HFFc6 (cell line): Measurements from ENCODE around the gene PCLO. TPM values are rescaled to one million over a fixed set of nuclear protein-coding genes. Genes with fewer than 3 reads are reported as not detected.

Source experiments
- DNase-seq: peaks from one replicate; pipeline ENCODE4 v3.0.0-alpha.2; 2018
- H3K27ac Mint-ChIP-seq: 2 replicates; pipeline ENCODE4 v1.8.0; 2020; ENCODE audit warnings: mild to moderate bottlenecking, mixed read lengths
- H3K27me3 Mint-ChIP-seq: 2 replicates; pipeline ENCODE4 v1.8.0; 2021; ENCODE audit warnings: mild to moderate bottlenecking, moderate library complexity, mixed read lengths; ENCODE audit not compliant: insufficient read depth
- H3K36me3 Mint-ChIP-seq: 2 replicates; pipeline ENCODE4 v1.8.0; 2021; ENCODE audit warnings: low read depth, mixed read lengths
- H3K4me1 Mint-ChIP-seq: 2 replicates; pipeline ENCODE4 v1.8.0; 2020; ENCODE audit warnings: low read depth, mixed read lengths
- H3K4me3 Mint-ChIP-seq: 2 replicates; pipeline ENCODE4 v1.8.0; 2020; ENCODE audit warnings: mild to moderate bottlenecking, moderate library complexity, mixed read lengths
- H3K9me3 Mint-ChIP-seq: 2 replicates; pipeline ENCODE4 v1.8.0; 2020; ENCODE audit warnings: mild to moderate bottlenecking, mixed read lengths
- CTCF ChIP-seq: fragments of 200-600 bp; sonication (generic); IDR thresholded peaks from 2 replicates; pipeline ENCODE4 v1.5.0; 2021; ENCODE audit warnings: antibody characterized with exemption, mild to moderate bottlenecking
- total RNA-seq, 6 experiments: library from RNA; stranded (reverse); fragmentation: NEBNext Ultra II Directional; extraction: Animal tissue kit (Norgen Biotek cat#: 25700); gene quantifications; 2 replicates in 1 of 6; 3 replicates in 5 of 6; pipeline ENCODE4 v1.2.3, GENCODE V29; 2021

PCLO gene
- total RNA-seq, 6 experiments from 2014 or later: 0.64 to 2.3 (median 1.7) TPM

GRCh38 chr7:82957521-82957920, 205.2 kb downstream of the PCLO start:
- H3K27me3 Mint-ChIP-seq: 0 out of 2 replicates have a peak, but pooled peaks cover 2% of the 10 kb centered on the region
- H3K36me3 Mint-ChIP-seq: no peaks in the 10 kb centered on the region
- no peak for TF ChIP-seq CTCF
- H3K9me3 Mint-ChIP-seq: no peaks in the 10 kb centered on the region
- H3K27ac Mint-ChIP-seq: no peak overlapping the region
- H3K4me1 Mint-ChIP-seq: no peaks in the 10 kb centered on the region
- DNase-seq: no peak
- H3K4me3 Mint-ChIP-seq: no peak overlapping the region

- Mint-ChIP-seq H3K9me3 (no peaks in the 10 kb centered on the region; the same call in 1 of the 2 replicates), H3K4me1 (no peaks in the 10 kb centered on the region), H3K4me3 (no peak overlapping the region), H3K36me3 (no peaks in the 10 kb centered on the region), H3K27ac (no peak overlapping the region), H3K27me3 (0 out of 2 replicates have a peak, but pooled peaks cover 2% of the 10 kb centered on the region)
- DNase-seq: no peak
- TF ChIP-seq CTCF: no peak
Observed at GRCh38 chr7:82953324-82954027, 209.2 kb downstream of the PCLO start.

GRCh38 chr7:82950436-82950835, 212.2 kb downstream of the PCLO start:
- no peaks in the 10 kb centered on the region; the same call in 1 of the 2 replicates for H3K9me3 Mint-ChIP-seq
- no peak overlapping the region for H3K27ac Mint-ChIP-seq
- no peak for DNase-seq
- H3K4me1 Mint-ChIP-seq: no peaks in the 10 kb centered on the region
- no peaks in the 10 kb centered on the region for H3K36me3 Mint-ChIP-seq
- H3K27me3 Mint-ChIP-seq: 0 out of 2 replicates have a peak, but pooled peaks cover 2% of the 10 kb centered on the region
- no peak for TF ChIP-seq CTCF
- no peak overlapping the region for H3K4me3 Mint-ChIP-seq

DNA sequence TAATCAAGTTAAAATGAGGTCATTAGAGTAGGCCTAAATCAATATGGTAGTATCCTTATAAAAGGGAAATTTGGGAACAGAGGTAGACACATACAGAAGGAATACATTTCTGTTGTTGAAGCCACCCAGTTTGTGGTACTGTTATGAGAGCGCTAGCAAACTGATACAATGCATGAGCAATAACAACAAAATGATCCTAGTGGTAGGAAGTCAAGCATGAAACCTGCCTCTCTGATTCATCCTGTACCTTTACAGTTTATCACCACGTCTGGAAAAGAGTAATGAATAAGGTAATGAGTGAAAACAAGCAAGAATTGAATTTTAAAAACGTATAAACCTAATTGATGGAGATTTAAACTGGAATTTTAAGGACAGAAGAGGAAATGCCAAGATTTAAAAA, 217.2 kb downstream of the PCLO start:
- peaks cover 4% of the 10 kb centered on the region; the same call in 1 of the 2 replicates for H3K36me3 Mint-ChIP-seq
- H3K9me3 Mint-ChIP-seq: no peaks in the 10 kb centered on the region; the same call in 1 of the 2 replicates
- no peak overlapping the region for H3K27ac Mint-ChIP-seq
- H3K4me1 Mint-ChIP-seq: no peaks in the 10 kb centered on the region
- H3K27me3 Mint-ChIP-seq: no peaks in the 10 kb centered on the region
- H3K4me3 Mint-ChIP-seq: no peak overlapping the region
- no peak for TF ChIP-seq CTCF
- DNase-seq: no peak

DNA sequence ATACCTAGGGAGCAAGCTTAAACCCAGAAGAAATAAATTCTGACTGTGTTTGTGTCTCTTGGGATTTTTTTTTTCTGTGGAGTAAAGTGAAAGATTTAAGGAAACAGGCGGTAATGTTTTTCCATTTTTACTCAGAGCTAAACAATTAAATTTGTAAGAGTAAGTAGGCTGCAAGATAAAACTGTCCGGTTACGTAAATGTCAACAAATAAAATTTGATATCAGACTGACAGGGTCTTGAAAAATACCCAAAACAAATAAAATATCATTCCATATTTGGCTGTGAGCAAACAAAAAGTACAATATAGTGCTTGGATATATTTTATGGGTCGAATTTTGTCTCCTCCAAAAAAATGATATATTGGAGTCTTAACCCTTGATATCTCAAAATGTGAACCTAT, 217.6 kb downstream of the PCLO start:
- no peak for DNase-seq
- H3K4me1 Mint-ChIP-seq: no peaks in the 10 kb centered on the region
- no peaks in the 10 kb centered on the region; the same call in 1 of the 2 replicates for H3K9me3 Mint-ChIP-seq

More for the DNA sequence above, 217.6 kb downstream of the PCLO start:
- no peak for TF ChIP-seq CTCF
- H3K36me3 Mint-ChIP-seq: peaks cover 4% of the 10 kb centered on the region; the same call in 1 of the 2 replicates
- no peak overlapping the region for H3K27ac Mint-ChIP-seq
- no peaks in the 10 kb centered on the region for H3K27me3 Mint-ChIP-seq
- H3K4me3 Mint-ChIP-seq: no peak overlapping the region
